Endothelial cell of umbilical vein (primary cell): ENCODE measurements around the gene NPAS1. TPM values are rescaled to one million over a fixed set of nuclear protein-coding genes. Genes with fewer than 3 reads are reported as not detected.

ENCODE experiments used
- BruUV-seq: library from RNA; stranded (reverse); fragments of 400-500 nt; replicated peaks from 2 replicates; lab custom pipeline; 2021; lab: Mats Ljungman, UMichigan
- CTCF ChIA-PET: fragments of 300-600, 350-600 bp; sonication (Branson Sonifier 250); formaldehyde crosslinking; loops from one replicate; lab custom pipeline; 2021; ENCODE audit warnings: antibody characterized with exemption, inconsistent platforms; lab: Charles Lee
- POLR2A ChIA-PET: fragments of 300-600, 350-600 bp; sonication (Branson Sonifier 250); formaldehyde crosslinking; loops from one replicate; lab custom pipeline; 2021; ENCODE audit warnings: antibody characterized with exemption, inconsistent platforms; lab: Charles Lee
- DNase-seq: peaks from one replicate; pipeline ENCODE4 v3.0.0-alpha.2; 2011; ENCODE audit warnings: low read depth, low spot score
- FAIRE-seq: peaks from 2 replicates; lab custom pipeline; 2011; peaks lifted over from hg19 to GRCh38; lab: Jason Lieb, UNC
- H2AFZ ChIP-seq: 2 replicates; pipeline ENCODE4 v1.6.0; 2012; ENCODE audit warnings: low read depth, low read length, control low read depth, inconsistent platforms
- H3K27ac ChIP-seq: 2 replicates; pipeline ENCODE4 v1.5.1; 2011; ENCODE audit warnings: low read depth, mild to moderate bottlenecking, control low read depth, low read length, moderate library complexity; ENCODE audit not compliant: insufficient read depth
- H3K27me3 ChIP-seq, 2 experiments: 2 replicates each; pipeline versions ENCODE4 v1.6.0 to v1.6.1; 2011; ENCODE audit warnings: low read length in 2 of 2, mixed read lengths in 1 of 2; ENCODE audit not compliant: control insufficient read depth in 2 of 2, insufficient read depth in 2 of 2
- H3K36me3 ChIP-seq, 2 experiments: 2 replicates in 1 of 2; 3 replicates in 1 of 2; pipeline ENCODE4 v1.5.1; 2011; ENCODE audit warnings: low read length in 2 of 2, mild to moderate bottlenecking in 1 of 2, moderate library complexity in 1 of 2; ENCODE audit not compliant: control insufficient read depth in 2 of 2, insufficient read depth in 2 of 2; ENCODE audit errors: extremely low read depth in 1 of 2
- H3K4me1 ChIP-seq: 3 replicates; pipeline ENCODE4 v1.5.1; 2011; ENCODE audit warnings: mild to moderate bottlenecking, low read length; ENCODE audit not compliant: control insufficient read depth, insufficient read depth; ENCODE audit errors: extremely low read depth
- H3K4me2 ChIP-seq: 2 replicates; pipeline ENCODE4 v1.6.1; 2011; ENCODE audit warnings: low read length, control low read depth, mixed read lengths; ENCODE audit not compliant: insufficient read depth
- H3K4me3 ChIP-seq, 3 experiments: fragments of 200-600 bp in 1 of 3; sonication (generic), shearing (Covaris generic) in 1 of 3; replicated peaks in 1 of 3; 2 replicates each; pipeline ENCODE4 v1.5.1; 2011 to 2016; ENCODE audit warnings: control low read depth in 3 of 3, low read length in 3 of 3, mild to moderate bottlenecking in 2 of 3, inconsistent platforms in 1 of 3, low read depth in 1 of 3, moderate library complexity in 1 of 3; ENCODE audit not compliant: insufficient read depth in 1 of 3
- H3K79me2 ChIP-seq: 2 replicates; pipeline ENCODE4 v1.6.0; 2012; ENCODE audit warnings: low read length, inconsistent platforms; ENCODE audit not compliant: control insufficient read depth, insufficient read depth
- H3K9ac ChIP-seq: replicated peaks from 2 replicates; pipeline ENCODE3; 2011; ENCODE audit warnings: low read length, control low read depth; ENCODE audit not compliant: insufficient read depth; ENCODE audit errors: extremely low read depth
- H3K9me1 ChIP-seq: replicated peaks from 3 replicates; pipeline ENCODE4 v1.6.0; 2011; ENCODE audit warnings: mild to moderate bottlenecking, low read length; ENCODE audit not compliant: control insufficient read depth, insufficient read depth; ENCODE audit errors: extremely low read depth
- H3K9me3 ChIP-seq: replicated peaks from 2 replicates; pipeline ENCODE4 v1.5.1; 2012; ENCODE audit warnings: low read length, inconsistent platforms; ENCODE audit not compliant: control insufficient read depth, insufficient read depth
- H4K20me1 ChIP-seq: replicated peaks from 2 replicates; pipeline ENCODE3; 2011; ENCODE audit warnings: mild to moderate bottlenecking, low read length; ENCODE audit not compliant: control insufficient read depth, insufficient read depth; ENCODE audit errors: extremely low read depth
- EZH2 ChIP-seq: IDR thresholded peaks from 2 replicates; pipeline ENCODE4 v1.6.1; 2012; ENCODE audit warnings: borderline replicate concordance, low read depth, mild to moderate bottlenecking, moderate library complexity, low read length, inconsistent platforms; ENCODE audit not compliant: severe bottlenecking
- FOS ChIP-seq: IDR thresholded peaks from 2 replicates; pipeline ENCODE4 v1.6.1; 2011; ENCODE audit warnings: mild to moderate bottlenecking, low read length, moderate library complexity, borderline replicate concordance; ENCODE audit not compliant: insufficient read depth
- GATA2 ChIP-seq: IDR thresholded peaks from 2 replicates; pipeline ENCODE4 v1.7.0; 2011; ENCODE audit warnings: low read depth, mild to moderate bottlenecking, moderate library complexity, mixed read lengths, low read length; ENCODE audit not compliant: insufficient read length, insufficient read depth
- JUN ChIP-seq: IDR thresholded peaks from 2 replicates; pipeline ENCODE4 v1.6.1; 2011; ENCODE audit warnings: borderline replicate concordance, low read depth; ENCODE audit not compliant: insufficient read length, insufficient read depth
- MYC ChIP-seq: IDR thresholded peaks from one replicate; pipeline ENCODE4 v1.6.1; 2011; ENCODE audit warnings: mild to moderate bottlenecking, low read depth, low read length
- POLR2A ChIP-seq: IDR thresholded peaks from 2 replicates; pipeline ENCODE4 v1.6.1; 2012; ENCODE audit warnings: low read depth, mild to moderate bottlenecking, control low read depth, low read length
- POLR2AphosphoS5 ChIP-seq: IDR thresholded peaks from 2 replicates; pipeline ENCODE4 v1.6.1; 2012; ENCODE audit warnings: low read depth, mild to moderate bottlenecking, control low read depth, low read length, moderate library complexity; ENCODE audit not compliant: insufficient read depth
- dilution Hi-C: fragments of 300-500 bp; cut with MboI; formaldehyde crosslinking; loops from one replicate; pipeline ENCODE4 v1.15.0; 2019; ENCODE audit warnings: low sequenced_read_pairs; ENCODE audit not compliant: extremely low pct_ligation_motif_present
- intact Hi-C: fragments of 100-400 bp; cut with micrococcal nuclease; formaldehyde crosslinking; loops from one replicate; pipeline ENCODE4 v1.10.0; 2022
- polyA plus RNA-seq, 4 experiments: library from polyadenylated mRNA; depleted of rRNA in 3 of 4; stranded (reverse) in 3 of 4; unstranded in 1 of 4; fragments of >200 nt; gene quantifications; 2 replicates each; pipeline versions ENCODE4 v1.2.1 to v1.2.3, GENCODE V29; 2011 to 2012; ENCODE audit warnings: missing spikeins in 1 of 4
- total RNA-seq: library from RNA; stranded (reverse); gene quantifications from 2 replicates; pipeline ENCODE4 v1.2.3, GENCODE V29; 2021
- TF ChIP-seq, protein P1 (sequence below): IDR thresholded peaks from 2 replicates; pipeline ENCODE4 v1.6.1; 2011; ENCODE audit not compliant: insufficient read depth, insufficient read length
- TF ChIP-seq, protein P2 (sequence below), 2 donors: IDR thresholded peaks; 1 replicate in 1 of 2; 2 replicates in 1 of 2; pipeline ENCODE4 v1.5.1; 2011; ENCODE audit warnings: low read length in 2 of 2, mild to moderate bottlenecking in 2 of 2, moderate library complexity in 2 of 2, control low read depth in 1 of 2, inconsistent platforms in 1 of 2, low read depth in 1 of 2; ENCODE audit not compliant: insufficient read depth in 1 of 2; ENCODE audit errors: extremely low read depth in 1 of 2

The NPAS1 gene
- total and polyA plus RNA-seq, 2 donors (not counting 3 experiments of a cell fraction or from before 2014, with no cell fraction given): 0.18 to 0.62 TPM

DNA sequence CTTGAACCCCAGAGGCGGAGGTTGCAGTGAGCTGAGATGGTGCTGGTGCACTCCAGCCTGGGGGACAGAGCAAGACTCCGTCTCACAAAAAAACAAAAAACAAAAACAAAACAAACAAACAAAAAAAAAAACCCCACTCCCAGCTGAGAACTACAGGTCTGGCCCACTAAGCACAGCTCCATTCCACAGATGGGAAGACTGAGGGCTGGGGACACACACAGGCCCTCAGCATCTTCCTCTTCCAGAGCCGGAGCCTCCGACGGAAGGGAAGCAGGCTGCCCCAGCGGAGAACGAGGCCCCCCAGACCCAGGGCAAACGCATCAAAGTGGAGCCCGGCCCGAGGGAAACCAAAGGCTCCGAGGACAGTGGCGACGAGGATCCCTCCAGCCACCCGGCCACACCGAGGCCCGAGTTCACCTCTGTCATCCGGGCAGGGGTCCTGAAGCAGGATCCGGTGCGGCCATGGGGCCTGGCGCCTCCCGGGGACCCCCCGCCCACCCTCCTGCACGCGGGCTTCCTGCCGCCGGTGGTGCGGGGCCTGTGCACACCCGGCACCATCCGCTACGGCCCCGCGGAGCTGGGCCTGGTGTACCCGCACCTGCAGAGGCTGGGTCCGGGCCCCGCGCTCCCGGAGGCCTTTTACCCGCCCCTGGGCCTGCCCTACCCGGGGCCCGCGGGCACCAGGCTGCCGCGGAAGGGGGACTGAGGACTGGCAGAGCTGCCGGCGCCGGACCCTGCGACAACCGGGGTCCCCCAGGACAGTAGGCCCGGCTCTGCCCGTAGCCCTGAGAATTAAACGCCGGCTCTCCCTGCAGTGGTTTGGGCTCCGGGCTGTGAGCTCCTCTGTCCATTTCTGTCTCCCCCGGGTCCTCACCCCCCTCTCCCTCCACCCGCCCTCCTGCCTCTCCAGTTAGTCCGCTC, 25.6 kb downstream of the NPAS1 start:
- H4K20me1 ChIP-seq: no peaks in the 10 kb centered on the region
- dilution Hi-C loops: no loop called here
- H3K4me2 ChIP-seq: no peak overlapping the region
- H3K27me3 ChIP-seq: no peaks in the 10 kb centered on the region
- intact Hi-C loops: loop anchor here (5.0 kb wide), 1 partner anchor 67 kb away; the partner anchor contains the start of gene ZC3H4
- H3K9ac ChIP-seq: no peak overlapping the region
- no peak for FAIRE-seq
- no peak overlapping the region for H2AFZ ChIP-seq
- TF ChIP-seq FOS (no peak), MYC (no peak), POLR2A (no peak), GATA2 (no peak), POLR2AphosphoS5 (no peak), EZH2 (no peak), JUN (no peak)
- TF ChIP-seq, protein P1, sequence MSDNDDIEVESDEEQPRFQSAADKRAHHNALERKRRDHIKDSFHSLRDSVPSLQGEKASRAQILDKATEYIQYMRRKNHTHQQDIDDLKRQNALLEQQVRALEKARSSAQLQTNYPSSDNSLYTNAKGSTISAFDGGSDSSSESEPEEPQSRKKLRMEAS: no peak
- TF ChIP-seq, protein P2, sequence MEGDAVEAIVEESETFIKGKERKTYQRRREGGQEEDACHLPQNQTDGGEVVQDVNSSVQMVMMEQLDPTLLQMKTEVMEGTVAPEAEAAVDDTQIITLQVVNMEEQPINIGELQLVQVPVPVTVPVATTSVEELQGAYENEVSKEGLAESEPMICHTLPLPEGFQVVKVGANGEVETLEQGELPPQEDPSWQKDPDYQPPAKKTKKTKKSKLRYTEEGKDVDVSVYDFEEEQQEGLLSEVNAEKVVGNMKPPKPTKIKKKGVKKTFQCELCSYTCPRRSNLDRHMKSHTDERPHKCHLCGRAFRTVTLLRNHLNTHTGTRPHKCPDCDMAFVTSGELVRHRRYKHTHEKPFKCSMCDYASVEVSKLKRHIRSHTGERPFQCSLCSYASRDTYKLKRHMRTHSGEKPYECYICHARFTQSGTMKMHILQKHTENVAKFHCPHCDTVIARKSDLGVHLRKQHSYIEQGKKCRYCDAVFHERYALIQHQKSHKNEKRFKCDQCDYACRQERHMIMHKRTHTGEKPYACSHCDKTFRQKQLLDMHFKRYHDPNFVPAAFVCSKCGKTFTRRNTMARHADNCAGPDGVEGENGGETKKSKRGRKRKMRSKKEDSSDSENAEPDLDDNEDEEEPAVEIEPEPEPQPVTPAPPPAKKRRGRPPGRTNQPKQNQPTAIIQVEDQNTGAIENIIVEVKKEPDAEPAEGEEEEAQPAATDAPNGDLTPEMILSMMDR (IDR thresholded peaks at IDR 0.05; ENCODE audit: extremely low read depth in 1 of 2, insufficient read depth in 1 of 2, low read depth in 1 of 2, low read length in 2 of 2): no peak
- ChIA-PET CTCF (interaction anchor here (1.0 to 1.2 kb wide), 3 partner anchors 9 to 34 kb away, joined by 3 to 4 read pairs (median 3); no protein-coding TSS in a partner anchor), POLR2A (interaction anchor here (0.7 kb wide), 1 partner anchor 8 kb away, joined by 3 read pairs; no protein-coding TSS in a partner anchor)
- BruUV-seq: no TSS peak
- no peak overlapping the region for H3K4me3 ChIP-seq
- peaks cover 3% of the 10 kb centered on the region for H3K79me2 ChIP-seq
- H3K9me1 ChIP-seq: no peaks in the 10 kb centered on the region
- H3K27ac ChIP-seq: no peak overlapping the region
- H3K36me3 ChIP-seq: no peaks in the 10 kb centered on the region
- H3K4me1 ChIP-seq: peaks cover 3% of the 10 kb centered on the region
- H3K9me3 ChIP-seq: no peaks in the 10 kb centered on the region
- DNase-seq: no peak
